Hepatocyte (in vitro differentiated cells): ENCODE data around the gene ZNF710.

Source experiments
- CTCF ChIP-seq: fragments of 200-600 bp; sonication (generic); IDR thresholded peaks from 2 replicates; pipeline ENCODE4 v1.5.1; 2016; ENCODE audit warnings: antibody characterized with exemption, mild to moderate bottlenecking; ENCODE audit not compliant: poor library complexity
- EZH2 ChIP-seq: fragments of 200-600 bp; sonication (generic); IDR thresholded peaks from 2 replicates; pipeline ENCODE4 v1.6.1; 2016; ENCODE audit warnings: antibody characterized with exemption, mild to moderate bottlenecking, borderline replicate concordance
- EZH2phosphoT487 ChIP-seq: fragments of 200-600 bp; sonication (generic); IDR thresholded peaks from one replicate; pipeline ENCODE4 v1.6.1; 2018; ENCODE audit warnings: antibody characterized with exemption, mild to moderate bottlenecking, low read depth, moderate library complexity; ENCODE audit not compliant: unreplicated experiment, severe bottlenecking

DNA sequence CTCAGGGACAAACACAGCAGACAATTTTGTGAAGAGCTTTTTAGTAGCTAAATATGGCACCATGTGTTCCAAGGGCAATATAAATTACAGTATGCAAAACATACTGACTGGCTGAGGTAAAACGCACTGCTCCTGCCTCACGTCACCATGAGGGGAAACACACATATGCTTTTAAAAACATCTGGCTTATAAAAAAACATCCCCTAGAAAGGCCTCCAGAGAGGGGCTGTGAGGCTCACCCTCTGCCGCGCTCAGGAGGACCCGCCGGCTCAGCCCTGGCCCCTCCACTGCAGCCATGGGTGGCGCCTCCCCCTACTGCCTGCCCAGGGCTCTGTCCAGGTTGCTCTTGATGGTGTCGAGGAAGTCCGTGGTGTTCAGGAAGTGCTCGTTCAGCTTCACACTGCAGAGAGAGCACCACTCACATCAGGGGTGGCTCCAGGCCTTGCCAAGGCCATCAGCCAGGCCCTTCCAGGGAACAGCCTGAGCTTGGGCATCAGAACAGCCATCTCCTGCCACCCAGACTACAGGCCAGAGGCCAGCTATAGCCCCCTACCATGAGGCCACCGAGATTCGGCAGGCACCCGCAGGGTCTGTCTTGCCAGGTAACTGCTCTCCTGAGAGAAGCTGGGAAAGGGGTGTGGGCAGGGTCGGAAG, 83.0 kb downstream of the ZNF710 start:
- TF ChIP-seq EZH2, result no peak
- no peak for TF ChIP-seq CTCF
- no peak for TF ChIP-seq EZH2phosphoT487
